NCI-H526 (cell line): ENCODE data around the gene SUMO3.

Source experiments
- DNase-seq, 2 experiments: peaks; one replicate each; lab custom pipeline; 2025; lab: John Stamatoyannopoulos, UW

Gene SUMO3

GRCh38 chr21:44802396-44803153 lies 15.3 kb downstream of the SUMO3 start:
- peak in 1 of 2 experiments; percentile 41 for DNase-seq

GRCh38 chr21:44801468-44802395 lies 16.1 kb downstream of the SUMO3 start, which contains the start of gene UBE2G2:
Gene UBE2G2 (minus strand): TSS chr21:44801820. CDS start chr21:44801748, 72 bp downstream.
- DNase-seq: peak; percentile 49 to 90

DNA sequence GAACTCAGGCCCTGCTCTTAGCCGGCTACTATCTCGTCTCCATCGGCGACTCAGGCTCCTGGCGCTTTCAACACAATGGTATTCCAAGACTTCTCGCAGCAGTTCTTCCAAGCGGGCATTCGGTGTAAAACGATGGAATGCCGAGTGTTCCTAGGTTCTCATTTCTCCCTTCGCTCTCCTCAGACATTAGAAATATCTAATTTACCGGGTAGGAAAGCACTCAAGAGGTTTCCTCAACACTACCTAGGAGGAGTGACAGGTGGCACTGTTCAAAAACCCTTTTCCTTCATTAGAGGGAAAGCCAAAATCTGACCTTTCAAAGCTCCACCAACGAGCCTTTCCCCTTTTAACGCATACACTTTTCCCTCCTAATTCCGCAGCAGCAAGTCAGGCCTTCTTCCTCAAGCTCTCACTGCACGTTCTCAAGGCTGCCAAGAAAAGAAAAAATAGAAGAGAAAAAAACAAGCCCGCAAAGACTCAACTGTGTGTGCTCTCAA lies 16.8 kb downstream of the SUMO3 start:
- peak; percentile 43 to 47 for DNase-seq

DNA sequence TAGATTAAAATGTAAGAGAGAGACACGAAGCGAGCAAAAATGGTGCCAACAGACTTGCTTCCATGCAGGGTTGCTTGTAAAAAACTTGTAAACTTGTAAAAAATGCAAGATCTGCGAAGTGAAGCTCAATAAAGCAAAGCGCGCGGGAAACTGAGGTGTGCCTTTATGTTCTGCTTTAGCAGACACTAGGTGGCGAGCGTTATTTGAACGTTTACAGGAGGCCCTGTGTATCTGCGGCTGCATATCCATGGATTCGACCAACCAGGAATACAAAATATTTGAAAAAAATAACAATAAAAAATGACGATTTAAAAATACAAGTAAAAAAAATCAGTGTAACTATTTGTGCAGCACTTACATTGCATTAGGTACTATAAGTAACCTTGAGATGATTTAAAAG lies 17.8 kb downstream of the SUMO3 start:
- peak; percentile 25 to 70 for DNase-seq

GRCh38 chr21:44799646-44800045 lies 18.2 kb downstream of the SUMO3 start:
- no peak for DNase-seq

GRCh38 chr21:44797775-44798174 lies 20.1 kb downstream of the SUMO3 start:
- DNase-seq: no peak

- DNase-seq: no peak
Observed at GRCh38 chr21:44795342-44795741, 22.5 kb downstream of the SUMO3 start.

- DNase-seq: no peak
Observed at GRCh38 chr21:44793592-44794374, 24.1 kb downstream of the SUMO3 start.

DNA sequence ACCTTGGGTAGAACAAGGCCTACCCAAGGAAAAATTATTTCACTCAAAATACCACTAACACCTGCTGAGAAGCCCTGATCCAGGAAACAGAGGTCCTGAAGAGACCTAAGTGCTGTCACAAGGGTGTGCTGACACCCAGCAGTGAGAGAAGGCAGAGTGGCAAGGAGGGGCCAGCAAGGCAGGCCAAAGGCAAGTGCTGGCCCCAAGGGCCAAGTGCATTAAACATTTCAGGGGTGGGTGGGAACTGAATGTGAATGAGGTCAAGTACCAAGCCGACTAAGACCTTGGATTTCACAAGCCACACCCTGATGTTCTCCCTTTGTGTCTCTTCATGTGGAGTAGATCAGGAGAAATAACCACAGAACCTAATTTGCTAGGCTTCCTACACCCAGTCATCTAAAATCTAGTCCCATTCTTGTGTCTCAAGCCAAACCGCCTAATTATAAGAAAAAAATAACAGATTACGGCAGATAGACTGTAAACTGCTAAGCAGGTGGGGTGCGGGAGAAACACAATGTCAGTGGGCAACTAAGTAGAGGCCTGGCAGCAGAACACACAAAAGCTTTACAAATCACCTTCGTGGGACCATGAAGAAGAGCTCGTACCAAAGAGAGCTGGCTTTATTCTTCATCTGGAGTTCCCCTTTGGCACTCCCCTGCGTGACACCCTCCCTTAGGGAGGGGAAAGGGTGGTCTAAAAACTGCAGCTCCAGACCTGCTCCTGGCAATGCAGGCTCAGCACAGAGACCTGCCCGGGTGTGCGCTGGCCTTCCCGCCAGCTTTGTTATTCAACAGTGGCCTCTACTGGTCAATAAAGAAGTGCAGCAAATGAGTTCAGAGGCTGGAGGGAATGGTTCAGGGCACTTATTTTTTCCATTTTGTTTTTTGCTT lies 24.9 kb downstream of the SUMO3 start:
- DNase-seq: peak; percentile 27 to 70

- no peak for DNase-seq
Observed at GRCh38 chr21:44791993-44792392, 25.9 kb downstream of the SUMO3 start.

DNA sequence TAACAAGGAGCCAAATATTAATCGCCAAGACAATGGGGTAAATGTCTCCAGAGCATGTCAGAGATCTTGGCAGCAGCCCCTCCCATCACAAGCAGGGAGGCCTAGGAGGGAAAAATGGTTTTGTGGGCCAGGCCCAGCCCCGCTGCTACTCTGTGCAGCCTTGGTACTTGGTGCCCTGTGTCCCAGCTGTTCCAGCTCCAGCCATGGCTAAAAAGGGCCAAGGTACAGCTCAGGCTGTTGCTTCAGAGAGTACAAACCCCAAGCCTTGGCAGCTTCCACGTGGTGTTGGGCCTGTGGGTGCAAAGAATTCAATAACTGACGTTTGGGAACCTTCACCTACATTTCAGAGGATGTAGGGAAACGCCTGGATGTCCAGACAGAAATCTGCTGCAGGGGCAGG lies 26.6 kb downstream of the SUMO3 start:
- no peak for DNase-seq

GRCh38 chr21:44790368-44790767 lies 27.5 kb downstream of the SUMO3 start:
- no peak for DNase-seq

GRCh38 chr21:44789880-44790279 lies 28.0 kb downstream of the SUMO3 start:
- no peak for DNase-seq

- DNase-seq: no peak
Observed at GRCh38 chr21:44785620-44786335, 32.1 kb downstream of the SUMO3 start.

GRCh38 chr21:44784810-44785209 lies 33.1 kb downstream of the SUMO3 start:
- no peak for DNase-seq

DNA sequence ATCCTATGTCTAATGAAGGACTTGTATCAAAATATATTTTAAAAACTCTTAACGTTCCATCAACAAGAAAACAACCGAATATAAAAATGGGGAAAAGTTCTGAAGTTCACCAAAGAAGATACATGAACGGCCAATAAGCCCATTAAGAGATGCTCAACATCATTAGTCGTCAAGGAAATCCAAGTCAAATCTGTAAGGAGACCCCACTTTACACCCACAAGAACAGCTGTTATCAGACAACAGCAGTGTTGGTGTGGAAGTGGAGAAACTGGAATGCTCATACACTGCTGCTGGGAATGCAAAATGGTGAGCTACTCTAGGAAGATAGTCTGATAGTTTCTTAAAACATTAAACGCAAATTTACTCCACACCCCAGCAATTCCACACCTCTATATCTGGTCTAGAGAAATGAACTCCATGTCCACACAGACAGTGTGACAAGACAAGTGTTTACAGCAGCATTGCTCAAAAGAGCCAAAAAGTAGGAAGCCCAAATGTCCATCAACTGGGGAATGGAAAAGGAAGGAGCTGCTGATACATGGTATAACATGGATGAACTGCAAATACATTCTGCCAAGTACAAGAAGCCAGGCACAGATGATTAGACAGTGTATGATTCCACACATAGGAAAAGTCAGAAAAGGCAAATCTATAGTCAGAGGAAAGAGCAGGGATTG lies 34.7 kb downstream of the SUMO3 start:
- no peak for DNase-seq

DNA sequence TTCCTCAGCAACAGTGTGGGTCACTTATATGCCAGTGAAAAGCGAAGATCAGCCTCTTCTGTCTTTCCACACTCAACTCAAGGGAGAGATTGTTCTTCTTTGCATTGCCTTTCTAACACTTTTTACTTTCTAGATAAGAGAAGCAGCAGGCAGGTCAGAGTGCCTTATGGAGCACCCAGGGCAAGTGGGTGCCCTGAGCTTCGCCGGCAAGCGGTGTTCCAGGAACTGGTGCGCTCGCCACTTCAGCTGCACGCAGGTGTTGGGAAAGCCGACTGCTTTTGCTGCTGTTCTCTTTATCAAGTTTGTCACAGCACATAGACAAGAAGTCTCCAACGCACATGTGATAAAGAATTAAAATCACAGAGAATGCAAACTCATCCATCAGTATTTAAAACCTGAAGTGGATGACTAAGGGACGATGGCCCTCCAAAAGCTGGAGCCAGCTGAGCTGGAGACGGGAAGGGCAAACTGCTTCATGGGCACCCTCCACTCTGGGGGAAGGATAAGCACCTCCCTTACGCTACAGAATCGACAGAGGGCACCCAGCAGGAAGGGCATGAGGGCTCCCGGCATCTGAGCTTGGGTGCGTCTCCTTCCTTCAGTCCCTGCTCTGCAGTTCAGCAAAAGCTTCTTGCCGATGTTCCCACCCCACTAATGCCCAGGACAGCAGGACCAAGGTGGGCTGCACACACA lies 36.9 kb downstream of the SUMO3 start:
- no peak for DNase-seq

- DNase-seq: no peak
Observed at GRCh38 chr21:44780137-44780502, 37.7 kb downstream of the SUMO3 start.
